ENCODE data around the gene GNAQ.

The GNAQ gene

GRCh38 chr9:78017190-78017693, 14.4 kb downstream of the GNAQ start:
- no peaks in the 10 kb centered on the region for H3K9me3 ChIP-seq
- intact Hi-C loops (cut with DNase I; ENCODE audit: low total_unique reads): no loop called here
- H3K4me3 ChIP-seq: no peak overlapping the region
- no peak overlapping the region for H3K27ac ChIP-seq
- no peak for DNase-seq
- H3K36me3 ChIP-seq: no peaks in the 10 kb centered on the region
- TF ChIP-seq CTCF (IDR thresholded peaks at IDR 0.05): no peak
- peaks cover 0 to 71% (median 18%) of the 10 kb centered on the region in 4 donors for H3K4me1 ChIP-seq
- no peaks in the 10 kb centered on the region for H3K27me3 ChIP-seq

- Histone ChIP-seq H3K27me3 (no peaks in the 10 kb centered on the region), H3K4me1 (peaks cover 0 to 70% (median 11%) of the 10 kb centered on the region in 4 donors), H3K4me3 (no peak overlapping the region), H3K27ac (no peak overlapping the region), H3K36me3 (no peaks in the 10 kb centered on the region), H3K9me3 (no peaks in the 10 kb centered on the region)
- DNase-seq: no peak
- no peak for TF ChIP-seq CTCF (IDR thresholded peaks at IDR 0.05)
- intact Hi-C loops (cut with DNase I; ENCODE audit: low total_unique reads): no loop called here
These were observed 16.4 kb downstream of the GNAQ start for GRCh38 chr9:78015241-78015640.

GRCh38 chr9:78014776-78015175, 16.8 kb downstream of the GNAQ start:
- Histone ChIP-seq H3K36me3 (no peaks in the 10 kb centered on the region), H3K9me3 (no peaks in the 10 kb centered on the region), H3K27ac (no peak overlapping the region), H3K4me3 (no peak overlapping the region), H3K27me3 (no peaks in the 10 kb centered on the region), H3K4me1 (peaks cover 0 to 70% (median 13%) of the 10 kb centered on the region in 4 donors)
- TF ChIP-seq CTCF (IDR thresholded peaks at IDR 0.05): no peak
- intact Hi-C loops (cut with DNase I; ENCODE audit: low total_unique reads): no loop called here
- DNase-seq: no peak

GRCh38 chr9:78013934-78014333, 17.7 kb downstream of the GNAQ start:
- Histone ChIP-seq H3K27ac (no peak overlapping the region), H3K4me3 (no peak overlapping the region), H3K9me3 (no peaks in the 10 kb centered on the region), H3K36me3 (no peaks in the 10 kb centered on the region), H3K4me1 (peaks cover 0 to 74% (median 17%) of the 10 kb centered on the region in 4 donors), H3K27me3 (no peaks in the 10 kb centered on the region)
- DNase-seq: no peak
- intact Hi-C loops (cut with DNase I; ENCODE audit: low total_unique reads): no loop called here
- no peak for TF ChIP-seq CTCF (IDR thresholded peaks at IDR 0.05)

GRCh38 chr9:78011049-78011448, 20.6 kb downstream of the GNAQ start:
- Histone ChIP-seq H3K4me3 (no peak overlapping the region), H3K27ac (no peak overlapping the region)
- intact Hi-C loops (cut with DNase I; ENCODE audit: low total_unique reads): no loop called here

More at GRCh38 chr9:78011049-78011448, 20.6 kb downstream of the GNAQ start:
- no peak for TF ChIP-seq CTCF (IDR thresholded peaks at IDR 0.05)
- Histone ChIP-seq H3K9me3 (no peaks in the 10 kb centered on the region), H3K27me3 (no peaks in the 10 kb centered on the region), H3K36me3 (no peaks in the 10 kb centered on the region), H3K4me1 (peaks cover 0 to 88% (median 19%) of the 10 kb centered on the region in 4 donors)
- DNase-seq: no peak

Measured in tibial artery (tissue), 4 donors.